Activated T-cell treated with anti-CD3 and anti-CD28 coated beads, Interleukin-2, amount 50 U/mL, for 24 hours (primary cell): ENCODE measurements around the gene CNNM4.
A peak's percentile ranks its signal among the peaks of the same experiment; 100 is the strongest.

Experiments
- DNase-seq: peaks from one replicate; pipeline ENCODE4 v3.0.0-alpha.2; 2020
- H3K27ac Mint-ChIP-seq: 2 replicates; pipeline ENCODE4 v1.8.0; 2020; ENCODE audit warnings: mild to moderate bottlenecking, mixed read lengths
- H3K27me3 Mint-ChIP-seq: 2 replicates; pipeline ENCODE4 v1.8.0; 2020; ENCODE audit warnings: mixed read lengths
- H3K36me3 Mint-ChIP-seq: 2 replicates; pipeline ENCODE4 v1.8.0; 2020; ENCODE audit warnings: low read depth, mixed read lengths
- H3K4me1 Mint-ChIP-seq: 2 replicates; pipeline ENCODE4 v1.8.0; 2020; ENCODE audit warnings: low read depth, mixed read lengths
- H3K4me3 Mint-ChIP-seq: 2 replicates; pipeline ENCODE4 v1.8.0; 2020; ENCODE audit warnings: mild to moderate bottlenecking, moderate library complexity, mixed read lengths
- H3K9me3 Mint-ChIP-seq: 2 replicates; pipeline ENCODE4 v1.8.0; 2020; ENCODE audit warnings: mixed read lengths

The CNNM4 gene

DNA sequence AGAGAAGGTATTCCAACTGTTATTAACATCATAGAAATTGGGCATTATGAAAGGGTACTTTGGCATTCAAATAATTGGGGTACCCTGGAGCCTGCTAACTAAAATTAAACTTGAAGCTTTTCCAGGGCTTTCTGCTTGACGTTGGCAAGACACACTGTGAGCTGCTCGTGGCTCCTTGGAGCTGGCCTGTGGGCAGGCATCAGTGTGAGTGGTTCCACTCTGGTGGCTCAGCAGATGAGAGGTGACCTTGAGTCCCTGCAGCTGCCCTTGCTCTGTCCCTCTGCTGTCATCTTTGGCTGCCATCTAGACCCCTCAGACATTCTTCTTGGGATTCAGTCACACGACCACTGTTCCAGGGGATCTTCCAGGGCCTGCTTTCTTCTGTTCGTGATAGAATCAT lies 62.1 kb downstream of the CNNM4 start:
- peak overlapping the region; percentile 68 for H3K27ac Mint-ChIP-seq
- H3K27me3 Mint-ChIP-seq = no peaks in the 10 kb centered on the region
- no peak for DNase-seq
- H3K4me1 Mint-ChIP-seq = peaks cover 51% of the 10 kb centered on the region
- no peaks in the 10 kb centered on the region for H3K9me3 Mint-ChIP-seq
- peaks cover 93% of the 10 kb centered on the region for H3K36me3 Mint-ChIP-seq
- H3K4me3 Mint-ChIP-seq = no peak overlapping the region

- DNase-seq = no peak
- H3K27me3 Mint-ChIP-seq = no peaks in the 10 kb centered on the region
- no peak overlapping the region for H3K4me3 Mint-ChIP-seq
- no peaks in the 10 kb centered on the region for H3K9me3 Mint-ChIP-seq
- H3K4me1 Mint-ChIP-seq = peaks cover 46% of the 10 kb centered on the region
- H3K36me3 Mint-ChIP-seq = peaks cover 93% of the 10 kb centered on the region
- H3K27ac Mint-ChIP-seq = peak overlapping the region; percentile 68
Observed at GRCh38 chr2:96823198-96823597, 62.5 kb downstream of the CNNM4 start.

DNA sequence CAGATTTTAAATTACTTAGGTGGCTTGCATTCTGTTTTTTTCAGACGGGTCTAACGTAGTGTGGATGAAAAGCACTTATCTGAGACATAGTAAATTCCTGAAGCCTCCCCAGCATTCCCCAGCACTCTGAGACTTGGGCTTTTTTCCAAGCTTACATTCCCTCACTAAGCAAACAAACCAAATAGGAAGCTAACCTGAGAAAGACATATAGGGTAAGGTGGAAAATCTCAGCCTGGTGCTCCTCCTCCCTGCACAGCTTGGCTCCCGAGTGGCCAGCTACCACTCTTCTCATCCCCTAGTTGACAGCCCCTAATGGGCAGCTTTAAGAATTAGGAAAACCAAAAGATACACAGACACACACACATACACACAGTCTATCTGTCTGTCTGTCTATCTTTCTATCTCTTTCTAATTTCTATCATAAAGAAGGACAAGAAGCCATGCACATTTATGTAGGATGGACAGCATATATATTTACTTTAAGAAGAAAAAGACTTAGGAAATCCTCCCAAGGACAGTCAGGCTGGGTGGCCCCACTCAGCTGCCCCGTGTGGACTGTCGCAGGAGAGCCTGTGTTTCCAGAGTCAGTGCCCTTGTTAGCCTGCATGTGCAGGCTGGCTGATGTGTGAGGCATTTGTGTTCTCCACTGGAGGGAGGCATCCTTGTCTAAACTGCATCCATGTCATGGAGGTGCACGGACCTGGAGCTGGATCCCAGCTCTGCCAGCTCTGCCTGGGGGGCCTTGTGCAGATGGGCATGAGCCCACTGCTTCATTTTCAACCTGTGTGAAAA lies 63.6 kb downstream of the CNNM4 start:
- Mint-ChIP-seq H3K27ac (peak overlapping the region; percentile 71), H3K36me3 (peaks cover 91% of the 10 kb centered on the region), H3K4me1 (peaks cover 36% of the 10 kb centered on the region), H3K9me3 (no peaks in the 10 kb centered on the region), H3K4me3 (no peak overlapping the region), H3K27me3 (no peaks in the 10 kb centered on the region)
- DNase-seq = no peak

- H3K27ac Mint-ChIP-seq = no peak overlapping the region
- peaks cover 92% of the 10 kb centered on the region for H3K36me3 Mint-ChIP-seq
- H3K4me3 Mint-ChIP-seq = no peak overlapping the region
- DNase-seq = no peak
- H3K9me3 Mint-ChIP-seq = no peaks in the 10 kb centered on the region
- no peaks in the 10 kb centered on the region for H3K27me3 Mint-ChIP-seq
- peaks cover 28% of the 10 kb centered on the region for H3K4me1 Mint-ChIP-seq
Observed at GRCh38 chr2:96825057-96825456, 64.4 kb downstream of the CNNM4 start.

GRCh38 chr2:96826546-96827278 lies 66.0 kb downstream of the CNNM4 start:
- Mint-ChIP-seq H3K9me3 (no peaks in the 10 kb centered on the region), H3K4me3 (no peak overlapping the region), H3K27ac (no peak overlapping the region), H3K36me3 (peaks cover 92% of the 10 kb centered on the region), H3K27me3 (no peaks in the 10 kb centered on the region), H3K4me1 (peaks cover 11% of the 10 kb centered on the region)
- DNase-seq = no peak

GRCh38 chr2:96828436-96828835 lies 67.7 kb downstream of the CNNM4 start:
- H3K4me3 Mint-ChIP-seq = no peak overlapping the region
- DNase-seq = no peak
- H3K27ac Mint-ChIP-seq = peak overlapping the region; percentile 45
- H3K4me1 Mint-ChIP-seq = peaks cover 6% of the 10 kb centered on the region
- peaks cover 94% of the 10 kb centered on the region for H3K36me3 Mint-ChIP-seq
- H3K9me3 Mint-ChIP-seq = no peaks in the 10 kb centered on the region
- H3K27me3 Mint-ChIP-seq = no peaks in the 10 kb centered on the region

DNA sequence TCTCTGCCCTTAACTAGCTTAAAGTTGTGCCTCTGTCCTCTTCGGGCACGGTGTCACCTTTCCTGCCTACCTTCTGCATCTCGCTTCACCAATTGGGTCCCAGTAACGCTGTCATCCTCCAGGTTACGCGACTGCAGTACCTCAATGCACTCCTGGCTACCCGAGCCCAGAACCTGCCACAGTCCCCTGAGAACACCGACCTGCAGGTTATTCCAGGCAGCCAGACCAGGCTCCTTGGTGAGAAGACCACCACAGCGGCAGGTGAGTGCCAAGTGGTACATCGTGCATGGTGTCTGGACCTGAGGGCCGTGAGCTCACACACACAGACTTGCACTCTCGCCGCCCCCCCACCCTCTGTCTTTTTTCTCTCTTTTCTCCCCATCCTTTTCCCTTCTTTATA lies 68.2 kb downstream of the CNNM4 start:
- Mint-ChIP-seq H3K4me3 (no peak overlapping the region), H3K9me3 (no peaks in the 10 kb centered on the region), H3K4me1 (peaks cover 3% of the 10 kb centered on the region), H3K27ac (peak overlapping the region; percentile 69), H3K36me3 (peaks cover 95% of the 10 kb centered on the region), H3K27me3 (no peaks in the 10 kb centered on the region)
- DNase-seq = no peak

GRCh38 chr2:96830044-96830562 lies 69.4 kb downstream of the CNNM4 start:
- no peaks in the 10 kb centered on the region for H3K9me3 Mint-ChIP-seq
- no peak overlapping the region for H3K4me3 Mint-ChIP-seq
- H3K4me1 Mint-ChIP-seq = no peaks in the 10 kb centered on the region
- H3K27ac Mint-ChIP-seq = peak overlapping the region; percentile 69
- no peak for DNase-seq
- no peaks in the 10 kb centered on the region for H3K27me3 Mint-ChIP-seq
- H3K36me3 Mint-ChIP-seq = peaks cover 95% of the 10 kb centered on the region

- Mint-ChIP-seq H3K4me3 (no peak overlapping the region), H3K27ac (peak overlapping the region; percentile 11), H3K4me1 (no peaks in the 10 kb centered on the region), H3K36me3 (peaks cover 91% of the 10 kb centered on the region), H3K9me3 (no peaks in the 10 kb centered on the region), H3K27me3 (no peaks in the 10 kb centered on the region)
- DNase-seq = no peak
Observed at GRCh38 chr2:96831679-96832078, 71.0 kb downstream of the CNNM4 start.

DNA sequence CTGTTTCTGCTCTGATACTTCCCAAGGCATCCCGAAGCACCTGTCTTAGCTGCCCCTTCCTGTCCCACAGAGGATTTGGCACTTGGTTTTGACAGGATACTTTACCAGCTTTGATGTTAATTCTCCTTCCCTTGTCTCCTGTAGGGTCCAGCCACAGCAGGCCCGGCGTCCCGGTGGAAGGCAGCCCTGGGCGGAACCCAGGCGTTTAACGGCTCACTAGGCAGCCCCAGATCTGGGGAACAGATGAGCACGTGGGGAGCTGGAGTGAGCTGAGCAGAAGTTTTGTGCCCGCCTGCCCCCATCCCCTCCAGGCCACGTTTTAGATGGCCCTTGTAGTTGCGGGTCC lies 71.7 kb downstream of the CNNM4 start:
- Mint-ChIP-seq H3K27ac (no peak overlapping the region), H3K9me3 (no peaks in the 10 kb centered on the region), H3K4me1 (no peaks in the 10 kb centered on the region), H3K27me3 (no peaks in the 10 kb centered on the region), H3K36me3 (peaks cover 89% of the 10 kb centered on the region), H3K4me3 (no peak overlapping the region)
- no peak for DNase-seq

DNA sequence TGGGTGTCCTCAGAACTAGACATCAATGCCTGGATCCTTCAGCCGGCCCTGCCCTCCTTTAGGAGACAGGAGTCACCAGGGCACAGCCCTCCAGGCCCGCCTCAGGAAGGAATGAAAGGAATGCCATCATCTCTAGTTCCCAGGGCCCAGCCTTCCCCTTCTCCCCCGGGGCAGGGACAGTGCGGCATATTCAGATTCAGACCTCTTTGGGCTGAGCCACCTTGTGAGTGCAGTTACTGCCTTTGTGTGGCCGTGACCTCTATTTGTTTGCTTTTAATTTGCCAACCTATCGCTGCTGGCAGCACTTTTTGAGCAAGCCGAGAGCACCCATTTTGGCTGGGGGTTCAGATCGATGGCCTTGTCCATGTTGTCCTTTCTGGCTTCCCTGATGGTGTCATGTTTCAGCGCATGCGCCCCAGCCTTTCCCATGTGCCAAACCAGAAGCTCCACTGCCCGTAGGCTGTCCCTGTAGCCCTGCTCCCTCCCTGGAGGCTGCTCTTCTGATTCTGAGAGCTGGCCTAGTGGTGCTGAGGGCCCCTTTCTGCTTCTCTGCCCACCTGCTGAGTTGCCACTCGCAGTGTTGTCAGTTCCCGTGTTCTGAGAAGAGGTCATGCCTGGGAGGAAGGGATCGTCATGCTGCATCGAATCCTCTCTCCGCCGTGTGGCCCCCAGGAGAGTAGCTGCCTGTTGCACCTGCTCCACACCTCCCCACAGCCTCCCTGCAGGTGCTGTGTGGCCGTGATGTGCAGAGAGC lies 72.2 kb downstream of the CNNM4 start:
- Mint-ChIP-seq H3K36me3 (peaks cover 89% of the 10 kb centered on the region), H3K27me3 (no peaks in the 10 kb centered on the region), H3K4me3 (no peak overlapping the region), H3K4me1 (no peaks in the 10 kb centered on the region), H3K27ac (peak overlapping the region; percentile 79), H3K9me3 (no peaks in the 10 kb centered on the region)
- no peak for DNase-seq

DNA sequence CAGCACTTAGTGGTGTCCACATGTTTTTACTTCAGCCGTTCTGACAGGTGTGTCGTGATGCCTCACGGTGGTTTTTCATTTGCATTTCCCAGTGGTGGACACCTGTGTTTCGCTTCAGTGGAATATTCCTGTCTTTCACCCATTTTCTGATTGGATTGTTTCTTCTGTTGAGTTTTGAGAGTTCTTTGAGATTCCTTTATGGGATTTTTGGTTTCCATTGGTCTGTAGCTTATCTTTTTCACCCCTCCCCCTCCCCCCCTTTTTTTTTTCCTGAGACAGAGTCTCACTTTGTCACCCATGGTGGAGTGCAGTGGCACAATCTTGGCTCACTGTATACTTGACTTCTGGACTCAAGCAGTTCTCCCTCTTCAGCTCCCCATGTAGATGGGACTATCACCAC lies 75.1 kb downstream of the CNNM4 start:
- Mint-ChIP-seq H3K9me3 (no peaks in the 10 kb centered on the region), H3K27ac (no peak overlapping the region), H3K27me3 (no peaks in the 10 kb centered on the region), H3K36me3 (peaks cover 77% of the 10 kb centered on the region), H3K4me1 (peaks cover 18% of the 10 kb centered on the region), H3K4me3 (no peak overlapping the region)
- DNase-seq = no peak

- Mint-ChIP-seq H3K9me3 (no peaks in the 10 kb centered on the region), H3K27me3 (no peaks in the 10 kb centered on the region), H3K27ac (peak overlapping the region; percentile 40), H3K4me1 (peaks cover 21% of the 10 kb centered on the region), H3K36me3 (peaks cover 65% of the 10 kb centered on the region), H3K4me3 (no peak overlapping the region)
- DNase-seq = no peak
Observed at GRCh38 chr2:96837575-96837974, 76.9 kb downstream of the CNNM4 start.

GRCh38 chr2:96838345-96839292 lies 77.9 kb downstream of the CNNM4 start:
- Mint-ChIP-seq H3K27ac (peak overlapping the region; percentile 71), H3K4me1 (peaks cover 21% of the 10 kb centered on the region), H3K27me3 (no peaks in the 10 kb centered on the region), H3K9me3 (no peaks in the 10 kb centered on the region), H3K4me3 (no peak overlapping the region), H3K36me3 (peaks cover 55% of the 10 kb centered on the region)
- DNase-seq = peak; percentile 43
